ENCODE measurements around the gene COX4I2. TPM values are rescaled to one million over a fixed set of nuclear protein-coding genes. Genes with fewer than 3 reads are reported as not detected.

Gene COX4I2
- total and polyA plus RNA-seq, 8 donors = 0.28 to 7.8 (median 0.79) TPM; not detected in 1

DNA sequence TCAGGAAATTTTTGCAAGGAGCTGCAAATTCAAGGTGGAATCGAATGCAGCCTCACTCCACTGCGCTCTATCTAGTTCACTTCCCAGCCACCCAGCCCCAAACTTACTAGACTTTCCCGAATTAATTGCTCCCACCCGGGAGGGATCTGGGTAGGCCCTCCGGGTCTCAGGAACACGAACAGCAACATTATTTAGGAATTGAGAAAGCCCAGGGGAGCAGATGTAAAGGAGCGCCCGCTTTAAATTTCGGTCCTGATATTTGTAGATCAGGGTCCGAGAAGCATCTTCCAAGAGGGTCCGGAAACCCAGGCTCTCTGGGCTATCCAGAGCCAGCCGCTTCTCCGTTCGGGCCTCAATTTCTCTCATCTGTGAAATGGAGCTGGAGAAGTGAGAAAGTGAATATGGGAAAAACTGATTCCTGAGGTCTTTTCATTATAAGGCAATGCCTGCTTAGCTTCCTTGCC lies 33.1 kb upstream of the COX4I2 start:
- Histone ChIP-seq H3K27ac (peak overlapping the region; percentile 10 to 78 (median 72)), H3K27me3 (no peaks in the 10 kb centered on the region), H3K36me3 (no peaks in the 10 kb centered on the region), H3K4me3 (peak overlapping the region in 3 of 4 donors; percentile 40 to 75 (median 61)), H3K9me3 (no peaks in the 10 kb centered on the region), H3K4me1 (peaks cover 3 to 25% (median 4%) of the 10 kb centered on the region in 3 donors)
- no peak for TF ChIP-seq CTCF (IDR thresholded peaks at IDR 0.05)
- intact Hi-C loops (cut with DNase I) = loop anchor here in 1 of 3 donors (5.0 kb wide), 1 partner anchor 32 kb away; no protein-coding TSS in a partner anchor
- WGBS, 2 donors = 0 to 1% methylated on average over 14 of the region's 14 CpGs
- no peak for DNase-seq
- peak; percentile 4 to 11 (median 4) for ATAC-seq
- no peak for FAIRE-seq

DNA sequence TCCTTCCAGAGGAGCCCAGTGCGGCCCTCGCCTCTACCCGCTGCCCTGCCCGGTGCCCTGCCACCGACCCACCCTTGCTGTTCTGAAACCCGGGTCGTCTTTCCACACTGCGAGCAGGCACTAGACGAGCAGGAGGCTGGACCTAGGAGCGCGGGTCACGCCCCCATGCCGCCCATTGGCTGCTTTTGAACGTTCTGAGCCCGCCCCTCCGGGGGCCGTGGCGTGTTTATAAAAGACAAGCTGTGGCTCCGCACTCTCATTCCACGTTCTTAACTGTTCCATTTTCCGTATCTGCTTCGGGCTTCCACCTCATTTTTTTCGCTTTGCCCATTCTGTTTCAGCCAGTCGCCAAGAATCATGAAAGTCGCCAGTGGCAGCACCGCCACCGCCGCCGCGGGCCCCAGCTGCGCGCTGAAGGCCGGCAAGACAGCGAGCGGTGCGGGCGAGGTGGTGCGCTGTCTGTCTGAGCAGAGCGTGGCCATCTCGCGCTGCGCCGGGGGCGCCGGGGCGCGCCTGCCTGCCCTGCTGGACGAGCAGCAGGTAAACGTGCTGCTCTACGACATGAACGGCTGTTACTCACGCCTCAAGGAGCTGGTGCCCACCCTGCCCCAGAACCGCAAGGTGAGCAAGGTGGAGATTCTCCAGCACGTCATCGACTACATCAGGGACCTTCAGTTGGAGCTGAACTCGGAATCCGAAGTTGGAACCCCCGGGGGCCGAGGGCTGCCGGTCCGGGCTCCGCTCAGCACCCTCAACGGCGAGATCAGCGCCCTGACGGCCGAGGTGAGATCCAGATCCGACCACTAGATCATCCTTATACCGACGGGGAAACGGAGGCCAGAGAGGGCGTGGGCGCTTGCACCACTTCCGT lies 32.4 kb upstream of the COX4I2 start, which contains the start of gene ID1:
Gene ID1, plus strand, starts transcription at position 259 of the 871 bp plus-strand sequence. Its CDS starts 99 bp downstream, at position 358.
- intact Hi-C loops (cut with DNase I) = loop anchor here in 1 of 3 donors (5.0 kb wide), 1 partner anchor 33 kb away; no protein-coding TSS in a partner anchor
- TF ChIP-seq CTCF (IDR thresholded peaks at IDR 0.05) = no peak
- H3K36me3 ChIP-seq = no peaks in the 10 kb centered on the region
- no peaks in the 10 kb centered on the region for H3K9me3 ChIP-seq
- WGBS, 2 donors = 3 to 4% methylated on average over 69 to 74 of the region's 74 CpGs
- H3K27ac ChIP-seq = peak within 1 kb of the TSS; percentile 18 to 78 (median 72)
- ATAC-seq (peak; percentile 86 to 93 (median 90)), DNase-seq (peak; percentile 87 to 95 (median 90)), FAIRE-seq (no peak)
- H3K27me3 ChIP-seq = no peaks in the 10 kb centered on the region
- peak within 1 kb of the TSS; percentile 40 to 77 (median 68) for H3K4me3 ChIP-seq
- H3K4me1 ChIP-seq = peaks cover 3 to 25% (median 4%) of the 10 kb centered on the region in 3 donors

GRCh38 chr20:31605902-31606803 lies 31.6 kb upstream of the COX4I2 start:
- intact Hi-C loops (cut with DNase I) = loop anchor here in 1 of 3 donors (5.0 kb wide), 1 partner anchor 34 kb away; no protein-coding TSS in a partner anchor
- H3K27ac ChIP-seq = peak overlapping the region; percentile 18 to 78 (median 72)
- H3K27me3 ChIP-seq = no peaks in the 10 kb centered on the region
- no peak for TF ChIP-seq CTCF (IDR thresholded peaks at IDR 0.05)
- no peaks in the 10 kb centered on the region for H3K9me3 ChIP-seq
- peaks cover 3 to 31% (median 4%) of the 10 kb centered on the region in 3 donors for H3K4me1 ChIP-seq
- no peaks in the 10 kb centered on the region for H3K36me3 ChIP-seq
- DNase-seq = peak in 1 of 6 donors; percentile 64
- ATAC-seq = no peak
- FAIRE-seq = no peak
- peak overlapping the region; percentile 40 to 77 (median 68) for H3K4me3 ChIP-seq
- 38 to 42% methylated on average over 34 to 39 of the region's 39 CpGs for WGBS, 2 donors

GRCh38 chr20:31606804-31607639 lies 30.7 kb upstream of the COX4I2 start:
- no peak for ATAC-seq

More at GRCh38 chr20:31606804-31607639, 30.7 kb upstream of the COX4I2 start:
- FAIRE-seq = no peak
- no peaks in the 10 kb centered on the region for H3K36me3 ChIP-seq
- DNase-seq = peak in 1 of 6 donors; percentile 71
- TF ChIP-seq CTCF (IDR thresholded peaks at IDR 0.05) = no peak
- 76 to 80% methylated on average over 8 of the region's 8 CpGs for WGBS, 2 donors
- H3K4me3 ChIP-seq = peak overlapping the region in 2 of 4 donors; percentile 40 to 75
- no peaks in the 10 kb centered on the region for H3K27me3 ChIP-seq
- H3K4me1 ChIP-seq = peaks cover 3 to 32% (median 4%) of the 10 kb centered on the region in 3 donors
- intact Hi-C loops (cut with DNase I) = loop anchor here in 1 of 3 donors (5.0 kb wide), 1 partner anchor 35 kb away; no protein-coding TSS in a partner anchor
- peak overlapping the region in 3 of 4 donors; percentile 11 to 78 (median 77) for H3K27ac ChIP-seq
- H3K9me3 ChIP-seq = no peaks in the 10 kb centered on the region
